NCI-H2029 (cell line): ENCODE measurements around the gene ATRN.

Experiments used
- DNase-seq: peaks from one replicate; lab custom pipeline; 2025; lab: John Stamatoyannopoulos, UW

The ATRN gene

DNA sequence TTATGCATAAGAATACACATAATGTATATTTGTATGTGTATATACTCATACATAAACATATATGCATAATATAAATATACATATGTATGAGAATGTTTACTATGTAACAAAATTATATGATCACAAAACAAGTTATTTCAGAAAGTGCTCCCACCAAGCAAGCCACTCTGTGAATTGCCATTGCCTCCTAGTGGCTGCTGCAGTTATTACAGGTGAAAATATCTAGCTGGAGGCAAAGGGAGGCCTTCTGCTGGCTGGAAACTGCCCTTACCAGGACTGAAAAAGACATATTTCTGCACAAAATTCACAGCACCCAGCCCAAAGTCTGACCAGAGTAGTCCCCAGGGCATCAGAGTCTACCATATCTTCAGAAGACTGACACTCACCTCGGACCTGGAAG is 225.4 kb downstream of the ATRN start:
- no peak for DNase-seq

DNA sequence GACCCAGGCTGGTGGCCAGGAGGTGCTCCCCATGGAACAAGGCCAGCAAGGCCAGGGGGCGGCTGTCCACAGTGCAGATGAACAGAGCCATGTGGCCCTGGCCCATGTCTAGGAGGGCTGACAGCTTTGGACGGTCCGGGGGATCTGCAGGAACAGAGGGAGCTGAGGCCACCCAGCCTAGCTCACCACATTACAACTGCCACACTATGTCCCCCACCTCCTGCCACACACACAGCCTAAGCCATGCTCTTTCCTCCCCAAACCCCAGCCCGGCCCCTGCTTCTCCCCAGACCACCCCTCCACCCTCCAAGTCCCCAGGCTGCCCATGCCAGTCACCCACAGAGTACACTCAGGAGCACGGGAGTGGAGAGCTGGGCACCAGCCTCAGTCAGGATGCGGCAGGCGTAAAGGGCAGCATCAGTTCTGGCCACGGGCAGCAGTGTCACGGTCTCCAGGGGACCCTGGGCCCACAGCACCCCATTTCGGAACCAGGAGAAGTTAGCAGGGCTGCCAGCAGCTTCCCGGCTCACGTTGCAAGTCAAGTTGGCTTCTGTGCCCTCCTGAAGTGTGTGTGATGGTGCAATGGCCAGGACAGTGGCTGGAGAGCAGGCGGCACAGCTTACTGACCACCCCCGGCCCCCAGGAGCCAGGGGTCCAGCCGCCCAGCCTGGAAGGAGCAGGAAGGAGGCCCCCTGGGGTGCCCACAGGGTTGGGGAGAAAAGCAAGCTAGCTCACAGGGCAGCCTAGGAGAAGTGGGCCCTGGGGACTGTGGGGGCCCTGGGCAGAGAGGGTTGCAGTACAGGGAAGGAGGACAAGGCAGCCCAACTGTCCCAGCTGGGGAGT is 226.1 kb downstream of the ATRN start:
- no peak for DNase-seq

DNA sequence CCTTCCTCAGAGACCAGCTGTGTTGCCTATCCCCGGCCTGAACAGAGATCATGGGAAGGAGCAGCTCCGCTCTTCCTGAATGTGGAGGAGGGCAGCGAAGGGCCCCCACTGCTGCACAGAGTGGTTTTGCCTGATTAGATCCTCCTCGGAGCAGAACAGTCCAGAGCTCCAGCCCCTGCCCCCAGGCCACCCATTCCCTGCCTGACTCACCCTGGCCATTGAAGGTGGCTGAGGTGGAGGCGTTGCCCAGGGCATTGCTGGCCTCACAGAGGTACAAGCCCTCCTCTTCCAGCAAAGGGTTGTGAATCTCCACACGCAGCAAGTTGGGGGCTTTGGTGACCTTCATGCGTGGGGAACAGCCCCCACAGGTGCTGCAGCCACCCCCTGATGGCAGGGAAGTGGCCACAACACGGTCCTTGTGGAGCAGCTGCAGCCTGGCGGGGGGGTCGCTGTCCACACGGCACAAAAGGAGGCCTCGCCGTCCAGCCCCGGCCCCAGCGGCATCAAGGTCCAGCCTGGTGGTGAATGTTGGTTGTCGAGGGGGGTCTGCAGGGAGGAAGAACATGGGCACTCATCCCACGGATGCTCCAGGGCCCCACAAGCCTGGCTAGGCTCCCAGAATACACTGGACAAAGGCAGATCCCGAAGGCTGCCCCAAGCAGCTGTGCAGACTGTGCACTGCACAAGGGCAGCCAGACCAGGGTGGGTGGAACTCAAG is 226.9 kb downstream of the ATRN start:
- DNase-seq = no peak

DNA sequence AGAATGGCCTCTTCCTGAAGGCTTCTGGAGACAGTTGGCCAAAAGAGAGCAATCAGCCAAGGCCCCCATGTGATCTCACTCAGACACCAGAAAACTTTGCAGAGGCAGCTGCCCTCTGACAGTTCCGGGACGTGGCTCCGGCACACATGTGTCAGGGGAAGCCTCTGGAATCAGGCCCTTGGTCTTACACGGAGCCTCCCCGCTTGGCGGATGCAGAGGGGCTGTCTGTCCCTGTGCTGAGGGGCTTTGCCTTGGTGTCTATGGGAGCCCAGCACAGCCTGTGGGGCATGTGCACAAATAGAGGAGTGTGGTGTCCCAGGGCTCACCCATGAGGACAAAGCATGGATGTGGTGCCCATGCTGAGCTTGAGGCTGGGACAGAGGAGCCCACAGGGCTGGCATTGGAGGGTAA is 227.8 kb downstream of the ATRN start:
- no peak for DNase-seq

DNA sequence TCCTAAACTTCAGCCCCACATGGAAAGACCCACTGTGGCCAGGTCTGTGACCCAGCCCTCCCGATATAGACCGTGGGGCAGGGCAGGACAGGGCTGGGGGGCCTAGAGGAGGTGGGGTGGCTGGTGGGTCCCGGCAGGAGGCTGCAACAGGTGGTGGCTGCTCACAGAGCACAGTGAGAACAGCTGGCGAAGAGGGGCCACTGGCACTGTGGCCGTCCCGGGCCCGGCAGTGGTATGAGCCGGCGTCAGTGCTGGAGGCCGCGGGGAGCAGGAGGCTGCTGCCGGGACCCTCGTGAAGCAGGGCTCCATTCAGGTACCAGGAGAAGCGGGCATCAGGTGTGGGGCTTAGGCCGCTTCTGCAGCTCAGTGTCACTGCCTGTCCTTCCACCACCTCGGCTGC is 228.2 kb downstream of the ATRN start:
- DNase-seq = no peak
